Gastroesophageal sphincter (tissue), 4 donors: ENCODE data around the gene CYFIP1. TPM values are rescaled to one million over a fixed set of nuclear protein-coding genes. Genes with fewer than 3 reads are reported as not detected.

Experiments used
- ATAC-seq: fragments of 150-250 bp; one replicate; pipeline ENCODE4 v1.9.1; 2016; ENCODE audit warnings: mild to moderate bottlenecking, moderate library complexity
- H3K27ac ChIP-seq, 4 donors: fragments of 200-600 bp; sonication (generic) in 3 of 4; 1 replicate in 3 of 4; 2 replicates in 1 of 4; pipeline ENCODE4 v1.5.1; 2016 to 2019
- H3K27me3 ChIP-seq: fragments of 200-600 bp; sonication (generic); one replicate; pipeline ENCODE4 v1.5.1; 2019
- H3K36me3 ChIP-seq, 2 donors: fragments of 200-600 bp; sonication (generic); one replicate each; pipeline ENCODE4 v1.5.1; 2019; ENCODE audit warnings: control low read depth in 1 of 2
- H3K4me1 ChIP-seq, 3 donors: fragments of 200-600 bp; sonication (generic); 1 replicate in 2 of 3; 2 replicates in 1 of 3; pipeline ENCODE4 v1.5.1; 2016 to 2019; ENCODE audit warnings: control low read depth in 2 of 3
- H3K4me3 ChIP-seq, 2 donors: fragments of 200-600 bp; sonication (generic); one replicate each; pipeline ENCODE4 v1.5.1; 2019; ENCODE audit warnings: mild to moderate bottlenecking in 1 of 2, moderate library complexity in 1 of 2
- H3K9me3 ChIP-seq, 3 donors: fragments of 200-600 bp; sonication (generic); one replicate each; pipeline ENCODE4 v1.5.1; 2017 to 2019; ENCODE audit warnings: control low read depth in 2 of 3
- CTCF ChIP-seq, 4 experiments: fragments of 200-600 bp in 2 of 4; fragments of 450-650 bp in 2 of 4; sonication (generic) in 1 of 4; IDR thresholded peaks; one replicate each; pipeline ENCODE4 v1.5.1; 2017 to 2019; ENCODE audit warnings: antibody characterized with exemption in 4 of 4, mild to moderate bottlenecking in 2 of 4, moderate library complexity in 2 of 4
- EP300 ChIP-seq: sonication (generic); formaldehyde crosslinking; IDR thresholded peaks from one replicate; pipeline ENCODE4 v1.6.1; 2017; ENCODE audit warnings: antibody characterized with exemption, mild to moderate bottlenecking
- POLR2A ChIP-seq, 2 donors: fragments of 450-650 bp; IDR thresholded peaks; one replicate each; pipeline ENCODE4 v1.6.1; 2017; ENCODE audit warnings: antibody characterized with exemption in 2 of 2, mild to moderate bottlenecking in 2 of 2, moderate library complexity in 1 of 2
- POLR2AphosphoS5 ChIP-seq: sonication (generic); formaldehyde crosslinking; IDR thresholded peaks from one replicate; pipeline ENCODE4 v1.6.1; 2017; ENCODE audit warnings: antibody characterized with exemption
- WGBS, 2 donors: methylation state at CpG; one replicate each; pipeline ENCODE4 v1.1.5; 2018; ENCODE audit warnings: low coverage in 1 of 2; 5-methylcytosine and 5-hydroxymethylcytosine counted together
- total RNA-seq, 4 donors: library from RNA; depleted of rRNA; stranded (reverse); fragments of >200 nt; gene quantifications; one replicate each; pipeline ENCODE4 v1.1.0, GENCODE V29; 2016

Gene CYFIP1
- total RNA-seq, 4 donors from 2014 or later: 82.3 to 116 (median 101) TPM

- Histone ChIP-seq H3K36me3 (no peaks in the 10 kb centered on the region), H3K27ac (no peak overlapping the region), H3K9me3 (no peaks in the 10 kb centered on the region), H3K27me3 (no peaks in the 10 kb centered on the region), H3K4me1 (peaks cover 0 to 14% (median 0%) of the 10 kb centered on the region in 3 donors), H3K4me3 (no peak overlapping the region)
- TF ChIP-seq CTCF (IDR thresholded peaks at IDR 0.05): no peak
- TF ChIP-seq POLR2A (IDR thresholded peaks at IDR 0.05): no peak
- TF ChIP-seq POLR2AphosphoS5: no peak
- no peak for TF ChIP-seq EP300
- WGBS, 2 donors: 57 to 76% methylated on average over 2 to 5 of the region's 5 CpGs
- no peak for ATAC-seq
These were observed 6.9 kb downstream of the CYFIP1 start for GRCh38 chr15:22973286-22973685.

GRCh38 chr15:22969489-22969888, 10.7 kb downstream of the CYFIP1 start:
- no peaks in the 10 kb centered on the region for H3K27me3 ChIP-seq
- no peak for ATAC-seq
- H3K4me3 ChIP-seq: no peak overlapping the region
- no peaks in the 10 kb centered on the region for H3K36me3 ChIP-seq
- H3K27ac ChIP-seq: no peak overlapping the region
- 97 to 98% methylated on average over 3 of the region's 3 CpGs for WGBS, 2 donors
- no peaks in the 10 kb centered on the region for H3K9me3 ChIP-seq
- TF ChIP-seq CTCF (IDR thresholded peaks at IDR 0.05): no peak
- TF ChIP-seq POLR2A (IDR thresholded peaks at IDR 0.05): no peak
- TF ChIP-seq EP300: no peak
- no peak for TF ChIP-seq POLR2AphosphoS5
- peaks cover 0 to 28% (median 0%) of the 10 kb centered on the region in 3 donors for H3K4me1 ChIP-seq

GRCh38 chr15:22968366-22968765, 11.8 kb downstream of the CYFIP1 start:
- Histone ChIP-seq H3K9me3 (no peaks in the 10 kb centered on the region), H3K36me3 (no peaks in the 10 kb centered on the region), H3K4me3 (no peak overlapping the region), H3K27me3 (no peaks in the 10 kb centered on the region), H3K27ac (no peak overlapping the region), H3K4me1 (peaks cover 0 to 39% (median 5%) of the 10 kb centered on the region in 3 donors)
- ATAC-seq: no peak
- 15 to 17% methylated on average over 5 of the region's 5 CpGs for WGBS, 2 donors
- TF ChIP-seq POLR2AphosphoS5: no peak
- TF ChIP-seq EP300: no peak
- no peak for TF ChIP-seq CTCF (IDR thresholded peaks at IDR 0.05)
- no peak for TF ChIP-seq POLR2A (IDR thresholded peaks at IDR 0.05)

GRCh38 chr15:22967084-22967770, 12.9 kb downstream of the CYFIP1 start:
- no peak for ATAC-seq
- Histone ChIP-seq H3K27me3 (no peaks in the 10 kb centered on the region), H3K4me1 (peaks cover 0 to 51% (median 14%) of the 10 kb centered on the region in 3 donors), H3K4me3 (no peak overlapping the region), H3K27ac (no peak overlapping the region), H3K36me3 (no peaks in the 10 kb centered on the region), H3K9me3 (no peaks in the 10 kb centered on the region)
- WGBS, 2 donors: 81 to 92% methylated on average over 5 to 7 of the region's 15 CpGs
- TF ChIP-seq POLR2AphosphoS5 (no peak), EP300 (no peak), CTCF (IDR thresholded peaks at IDR 0.05) (no peak), POLR2A (IDR thresholded peaks at IDR 0.05) (no peak)
